ENCODE measurements around the gene SORT1. TPM values are rescaled to one million over a fixed set of nuclear protein-coding genes. Genes with fewer than 3 reads are reported as not detected.

SORT1 gene
- total and polyA plus RNA-seq, 10 donors, result 2.0 to 63.9 (median 35.0) TPM

GRCh38 chr1:109383854-109384253, 13.9 kb downstream of the SORT1 start:
- WGBS, 5 donors, result 87 to 95% (median 94%) methylated on average over 7 of the region's 7 CpGs
- DNase-seq, result no peak
- intact Hi-C loops (cut with DNase I; ENCODE audit: low total_unique reads), result no loop called here
- Histone ChIP-seq H3K27me3 (replicated peaks in 1 of 7) (peaks cover 0 to 20% (median 0%) of the 10 kb centered on the region in 7 donors), H3K4me1 (peaks cover 0 to 16% (median 0%) of the 10 kb centered on the region in 6 donors), H3K4me3 (no peak overlapping the region), H3K27ac (no peak overlapping the region), H3K9me3 (no peaks in the 10 kb centered on the region), H3K36me3 (no peaks in the 10 kb centered on the region)
- TF ChIP-seq CTCF (IDR thresholded peaks at IDR 0.05 in 8 of 11, conservative IDR thresholded peaks at IDR 0.05 in 3 of 11) (no peak), POLR2A (IDR thresholded peaks at IDR 0.05) (no peak), POLR2AphosphoS5 (IDR thresholded peaks at IDR 0.05) (no peak)

GRCh38 chr1:109383087-109383779, 14.5 kb downstream of the SORT1 start:
- no peaks in the 10 kb centered on the region for H3K9me3 ChIP-seq
- H3K4me3 ChIP-seq, result no peak overlapping the region
- intact Hi-C loops (cut with DNase I; ENCODE audit: low total_unique reads), result no loop called here
- H3K27me3 ChIP-seq (replicated peaks in 1 of 7), result peaks cover 0 to 14% (median 0%) of the 10 kb centered on the region in 7 donors
- H3K36me3 ChIP-seq, result no peaks in the 10 kb centered on the region
- 69 to 88% (median 83%) methylated on average over 2 of the region's 2 CpGs for WGBS, 5 donors
- H3K27ac ChIP-seq, result no peak overlapping the region
- DNase-seq, result no peak
- H3K4me1 ChIP-seq, result peaks cover 0 to 16% (median 0%) of the 10 kb centered on the region in 6 donors
- TF ChIP-seq CTCF (IDR thresholded peaks at IDR 0.05 in 8 of 11, conservative IDR thresholded peaks at IDR 0.05 in 3 of 11) (no peak), POLR2A (IDR thresholded peaks at IDR 0.05) (no peak)

- Histone ChIP-seq H3K27ac (no peak overlapping the region), H3K4me1 (peaks cover 0 to 16% (median 0%) of the 10 kb centered on the region in 6 donors), H3K4me3 (no peak overlapping the region), H3K36me3 (no peaks in the 10 kb centered on the region), H3K9me3 (no peaks in the 10 kb centered on the region), H3K27me3 (replicated peaks in 1 of 7) (no peaks in the 10 kb centered on the region)
- TF ChIP-seq POLR2AphosphoS5 (IDR thresholded peaks at IDR 0.05), result no peak
- TF ChIP-seq POLR2A (IDR thresholded peaks at IDR 0.05), result no peak
- TF ChIP-seq CTCF (IDR thresholded peaks at IDR 0.05 in 8 of 11, conservative IDR thresholded peaks at IDR 0.05 in 3 of 11), result no peak
- DNase-seq, result no peak
- intact Hi-C loops (cut with DNase I; ENCODE audit: low total_unique reads), result no loop called here
- WGBS, 5 donors, result 70 to 86% (median 82%) methylated on average over 2 of the region's 2 CpGs
Observed at GRCh38 chr1:109381573-109381972, 16.1 kb downstream of the SORT1 start.

- Histone ChIP-seq H3K4me1 (peaks cover 0 to 4% (median 0%) of the 10 kb centered on the region in 6 donors), H3K27me3 (replicated peaks in 1 of 7) (no peaks in the 10 kb centered on the region), H3K4me3 (no peak overlapping the region), H3K9me3 (no peaks in the 10 kb centered on the region), H3K27ac (no peak overlapping the region), H3K36me3 (no peaks in the 10 kb centered on the region)
- TF ChIP-seq POLR2AphosphoS5 (IDR thresholded peaks at IDR 0.05) (no peak), CTCF (IDR thresholded peaks at IDR 0.05 in 8 of 11, conservative IDR thresholded peaks at IDR 0.05 in 3 of 11) (no peak), POLR2A (IDR thresholded peaks at IDR 0.05) (no peak)
- no peak for DNase-seq
- intact Hi-C loops (cut with DNase I; ENCODE audit: low total_unique reads), result no loop called here
- WGBS, 5 donors, result 83 to 98% (median 92%) methylated on average over 3 of the region's 3 CpGs
Observed at GRCh38 chr1:109379907-109380306, 17.8 kb downstream of the SORT1 start.
